Activated CD4-positive, CD25-positive, alpha-beta regulatory T cell treated with anti-CD3 and anti-CD28 coated beads, Interleukin-2, amount 50 U/mL, for 24 hours (primary cell): ENCODE data around the gene MAML2.

Experiments
- ATAC-seq, 2 donors: fragments of 150-1000 bp; cut with Tn5 transposase; one replicate each; pipeline ENCODE4 v1.10.0; 2021; ENCODE audit warnings: mild to moderate bottlenecking in 1 of 2, moderate library complexity in 1 of 2

The MAML2 gene

GRCh38 chr11:96114178-96115064 is 228.6 kb downstream of the MAML2 start:
- no peak for ATAC-seq

- ATAC-seq, result no peak
Observed at GRCh38 chr11:96113193-96113681, 229.8 kb downstream of the MAML2 start.

GRCh38 chr11:96112192-96113128 is 230.5 kb downstream of the MAML2 start:
- ATAC-seq, result peak; percentile 61 to 62

- no peak for ATAC-seq
Observed at GRCh38 chr11:96111308-96111707, 231.7 kb downstream of the MAML2 start.

- ATAC-seq, result no peak
Observed at GRCh38 chr11:96110302-96110701, 232.7 kb downstream of the MAML2 start.

GRCh38 chr11:96109331-96110030 is 233.5 kb downstream of the MAML2 start:
- no peak for ATAC-seq

- ATAC-seq, result no peak
Observed at GRCh38 chr11:96107143-96107824, 235.7 kb downstream of the MAML2 start.

GRCh38 chr11:96106645-96107044 is 236.3 kb downstream of the MAML2 start:
- no peak for ATAC-seq

GRCh38 chr11:96105944-96106343 is 237.1 kb downstream of the MAML2 start:
- ATAC-seq, result no peak

GRCh38 chr11:96105197-96105895 is 237.6 kb downstream of the MAML2 start:
- ATAC-seq, result peak in 1 of 2 donors; percentile 41

- ATAC-seq, result no peak
Observed at GRCh38 chr11:96104496-96104895, 238.5 kb downstream of the MAML2 start.

- ATAC-seq, result no peak
Observed at GRCh38 chr11:96103721-96104120, 239.3 kb downstream of the MAML2 start.

- no peak for ATAC-seq
Observed at GRCh38 chr11:96103102-96103501, 239.9 kb downstream of the MAML2 start.

- no peak for ATAC-seq
Observed at GRCh38 chr11:96102664-96103078, 240.3 kb downstream of the MAML2 start.

GRCh38 chr11:96101146-96101545 is 241.8 kb downstream of the MAML2 start:
- no peak for ATAC-seq

- ATAC-seq, result no peak
Observed at GRCh38 chr11:96098511-96099241, 244.3 kb downstream of the MAML2 start.

GRCh38 chr11:96097844-96098421 is 245.1 kb downstream of the MAML2 start:
- no peak for ATAC-seq

- no peak for ATAC-seq
Observed at GRCh38 chr11:96096360-96096759, 246.6 kb downstream of the MAML2 start.

GRCh38 chr11:96095884-96096303 is 247.1 kb downstream of the MAML2 start:
- no peak for ATAC-seq

- no peak for ATAC-seq
Observed at GRCh38 chr11:96094156-96094555, 248.8 kb downstream of the MAML2 start.
